GM19043 (cell line): ENCODE measurements around the gene APC.

Experiments used
- ATAC-seq: cut with Tn5 transposase; IDR thresholded peaks from one replicate; pipeline ENCODE4 v1.9.1; 2021; ENCODE audit warnings: low read depth; ENCODE audit not compliant: unreplicated experiment

The APC gene

GRCh38 chr5:112776301-112776856, 38.7 kb downstream of the APC start:
- no peak for ATAC-seq

- no peak for ATAC-seq
These were observed 41.8 kb downstream of the APC start for GRCh38 chr5:112779531-112779930.

- no peak for ATAC-seq
These were observed 47.0 kb downstream of the APC start for GRCh38 chr5:112784726-112785125.

GRCh38 chr5:112787261-112787660, 49.6 kb downstream of the APC start:
- no peak for ATAC-seq

GRCh38 chr5:112787896-112788295, 50.2 kb downstream of the APC start:
- ATAC-seq, result no peak

- ATAC-seq, result no peak
These were observed 55.5 kb downstream of the APC start for GRCh38 chr5:112793201-112793600.

- ATAC-seq, result no peak
These were observed 56.7 kb downstream of the APC start for GRCh38 chr5:112794410-112794809.

- no peak for ATAC-seq
These were observed 57.7 kb downstream of the APC start for GRCh38 chr5:112795342-112795741.

- no peak for ATAC-seq
These were observed 58.4 kb downstream of the APC start for GRCh38 chr5:112795944-112796678.

- no peak for ATAC-seq
These were observed 62.0 kb downstream of the APC start for GRCh38 chr5:112799661-112800060.

- ATAC-seq, result no peak
These were observed 63.2 kb downstream of the APC start for GRCh38 chr5:112800891-112801290.

GRCh38 chr5:112811023-112811422, 73.3 kb downstream of the APC start:
- no peak for ATAC-seq

- ATAC-seq, result no peak
These were observed 74.9 kb downstream of the APC start for GRCh38 chr5:112812549-112812948.

- ATAC-seq, result no peak
These were observed 82.6 kb downstream of the APC start for GRCh38 chr5:112820246-112820645.

GRCh38 chr5:112822456-112822855, 84.8 kb downstream of the APC start:
- no peak for ATAC-seq

GRCh38 chr5:112823181-112823580, 85.5 kb downstream of the APC start:
- ATAC-seq, result no peak

GRCh38 chr5:112823656-112824055, 86.0 kb downstream of the APC start:
- no peak for ATAC-seq

- ATAC-seq, result no peak
These were observed 86.5 kb downstream of the APC start for GRCh38 chr5:112824197-112824596.

GRCh38 chr5:112830378-112830777, 92.7 kb downstream of the APC start:
- no peak for ATAC-seq

- no peak for ATAC-seq
These were observed 96.3 kb downstream of the APC start for GRCh38 chr5:112833971-112834370.

- ATAC-seq, result no peak
These were observed 106.8 kb downstream of the APC start for GRCh38 chr5:112844489-112844888.

GRCh38 chr5:112846556-112846955, 108.9 kb downstream of the APC start:
- no peak for ATAC-seq
